Fibroblast of lung (primary cell): ENCODE data around the gene RIT2.

Experiments
- EZH2 ChIP-seq: IDR thresholded peaks from 2 replicates; pipeline ENCODE4 v1.5.1; 2012; ENCODE audit warnings: low read length, control low read depth, mild to moderate bottlenecking; ENCODE audit errors: missing control alignments
- TF ChIP-seq, protein P1 (sequence below), 2 donors: IDR thresholded peaks in 1 of 2; conservative IDR thresholded peaks in 1 of 2; 1 replicate in 1 of 2; 2 replicates in 1 of 2; pipeline ENCODE4 v1.5.1; 2011 to 2012; ENCODE audit warnings: low read length in 2 of 2, control low read depth in 1 of 2, inconsistent platforms in 1 of 2, low read depth in 1 of 2, mild to moderate bottlenecking in 1 of 2

DNA sequence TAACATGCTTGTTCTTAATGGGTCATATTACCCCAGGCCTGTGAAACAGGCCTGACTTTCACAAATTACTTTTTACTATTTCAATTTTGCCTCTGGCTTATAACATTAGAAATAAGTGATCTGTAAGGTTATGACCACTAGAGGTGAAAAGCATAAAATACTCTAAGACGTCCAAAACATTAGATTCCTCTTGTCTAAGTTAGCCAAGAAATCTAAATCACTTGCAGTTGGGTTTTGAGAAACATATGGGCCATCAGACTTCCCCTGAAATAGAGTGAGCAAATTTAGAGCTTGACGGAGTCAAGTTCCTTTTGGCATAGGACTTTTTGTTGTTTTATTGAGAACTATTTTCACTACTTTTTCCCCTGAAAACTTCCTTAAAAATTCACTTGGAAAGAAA lies 32.7 kb upstream of the RIT2 start:
- TF ChIP-seq, protein P1, sequence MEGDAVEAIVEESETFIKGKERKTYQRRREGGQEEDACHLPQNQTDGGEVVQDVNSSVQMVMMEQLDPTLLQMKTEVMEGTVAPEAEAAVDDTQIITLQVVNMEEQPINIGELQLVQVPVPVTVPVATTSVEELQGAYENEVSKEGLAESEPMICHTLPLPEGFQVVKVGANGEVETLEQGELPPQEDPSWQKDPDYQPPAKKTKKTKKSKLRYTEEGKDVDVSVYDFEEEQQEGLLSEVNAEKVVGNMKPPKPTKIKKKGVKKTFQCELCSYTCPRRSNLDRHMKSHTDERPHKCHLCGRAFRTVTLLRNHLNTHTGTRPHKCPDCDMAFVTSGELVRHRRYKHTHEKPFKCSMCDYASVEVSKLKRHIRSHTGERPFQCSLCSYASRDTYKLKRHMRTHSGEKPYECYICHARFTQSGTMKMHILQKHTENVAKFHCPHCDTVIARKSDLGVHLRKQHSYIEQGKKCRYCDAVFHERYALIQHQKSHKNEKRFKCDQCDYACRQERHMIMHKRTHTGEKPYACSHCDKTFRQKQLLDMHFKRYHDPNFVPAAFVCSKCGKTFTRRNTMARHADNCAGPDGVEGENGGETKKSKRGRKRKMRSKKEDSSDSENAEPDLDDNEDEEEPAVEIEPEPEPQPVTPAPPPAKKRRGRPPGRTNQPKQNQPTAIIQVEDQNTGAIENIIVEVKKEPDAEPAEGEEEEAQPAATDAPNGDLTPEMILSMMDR (conservative IDR thresholded peaks at IDR 0.05 in 1 of 2, IDR thresholded peaks at IDR 0.05 in 1 of 2; ENCODE audit: low read depth in 1 of 2, low read length in 2 of 2): no peak
- TF ChIP-seq EZH2: no peak
